ENCODE data around the gene SLC38A5.
A peak's percentile ranks its signal among the peaks of the same experiment; 100 is the strongest.
"Not testable (repeated sequence)": the region's sequence is repeated elsewhere in the genome, so short reads cannot be mapped to it uniquely, and the experiment has no call there.

The SLC38A5 gene

GRCh38 chrX:48470110-48470832 lies at the start of gene SLC38A5:
TSS of gene SLC38A5 (minus strand) at chrX:48470260. CDS start at chrX:48467924, 2,336 bp downstream.
- no peak for TF ChIP-seq POLR2A (IDR thresholded peaks at IDR 0.05; ENCODE audit: low read depth, low read length)
- FAIRE-seq, result no peak

DNA sequence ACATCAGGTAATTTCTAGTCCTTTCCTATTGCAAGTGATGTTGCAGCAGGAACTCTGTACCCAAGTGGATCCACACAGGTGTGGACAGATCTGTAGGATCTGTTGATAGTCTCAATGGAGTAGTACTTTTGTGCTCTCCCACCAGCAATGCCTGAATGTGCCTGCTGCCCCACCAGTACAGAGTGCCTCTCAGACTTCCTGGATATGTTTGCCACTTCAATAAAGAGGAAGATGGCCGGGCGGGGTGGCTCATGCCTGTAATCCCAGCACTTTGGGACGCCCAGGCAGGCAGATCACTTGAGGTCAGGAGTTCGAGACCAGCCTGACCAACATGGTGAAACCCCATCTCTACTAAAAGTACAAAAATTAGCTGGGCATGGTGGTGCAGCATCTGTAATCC lies 49.4 kb upstream of the SLC38A5 start:
- DNase-seq (ENCODE audit: insufficient read length, low spot score); FAIRE-seq: not testable (repeated sequence)

More at GRCh38 chrX:48470110-48470832, at the start of gene SLC38A5:
- no peak for DNase-seq (ENCODE audit: insufficient read length, low spot score)

- FAIRE-seq, result no peak
- no peak for DNase-seq (ENCODE audit: insufficient read length, low spot score)
- TF ChIP-seq POLR2A (IDR thresholded peaks at IDR 0.05; ENCODE audit: low read depth, low read length), result no peak
Observed at GRCh38 chrX:48516987-48517386, 46.9 kb upstream of the SLC38A5 start.

GRCh38 chrX:48516285-48516684 lies 46.2 kb upstream of the SLC38A5 start:
- FAIRE-seq (no peak), DNase-seq (ENCODE audit: insufficient read length, low spot score) (no peak)
- TF ChIP-seq POLR2A (IDR thresholded peaks at IDR 0.05; ENCODE audit: low read depth, low read length), result no peak

DNA sequence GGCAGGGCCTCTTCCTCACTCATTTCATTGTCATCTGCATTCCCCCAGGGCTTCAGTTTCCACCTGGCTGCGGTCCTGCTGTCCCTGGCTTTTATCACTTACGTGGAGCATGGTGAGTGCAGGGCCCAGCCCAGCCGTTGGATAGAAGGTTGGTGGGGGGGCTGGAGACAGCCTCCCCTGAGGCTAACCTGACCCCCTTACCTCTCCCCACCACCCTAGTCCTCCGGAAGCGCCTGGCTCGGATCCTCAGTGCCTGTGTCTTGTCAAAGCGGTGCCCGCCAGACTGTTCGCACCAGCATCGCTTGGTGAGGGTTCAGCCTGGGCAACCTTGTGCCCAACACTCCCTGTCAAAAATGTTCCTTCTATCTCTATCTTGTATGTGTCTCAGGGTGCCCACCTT lies 45.8 kb upstream of the SLC38A5 start:
- no peak for FAIRE-seq
- DNase-seq (ENCODE audit: insufficient read length, low spot score), result no peak

GRCh38 chrX:48514868-48515460 lies 44.9 kb upstream of the SLC38A5 start:
- no peak for TF ChIP-seq POLR2A (IDR thresholded peaks at IDR 0.05; ENCODE audit: low read depth, low read length)
- no peak for FAIRE-seq
- no peak for DNase-seq (ENCODE audit: insufficient read length, low spot score)

More for the DNA sequence above, 45.8 kb upstream of the SLC38A5 start:
- no peak for TF ChIP-seq POLR2A (IDR thresholded peaks at IDR 0.05; ENCODE audit: low read depth, low read length)

GRCh38 chrX:48514126-48514806 lies 44.2 kb upstream of the SLC38A5 start:
- FAIRE-seq (no peak), DNase-seq (ENCODE audit: insufficient read length, low spot score) (no peak)
- no peak for TF ChIP-seq POLR2A (IDR thresholded peaks at IDR 0.05; ENCODE audit: low read depth, low read length)

GRCh38 chrX:48513670-48514069 lies 43.6 kb upstream of the SLC38A5 start:
- no peak for FAIRE-seq
- TF ChIP-seq POLR2A (IDR thresholded peaks at IDR 0.05; ENCODE audit: low read depth, low read length), result no peak
- DNase-seq (ENCODE audit: insufficient read length, low spot score), result no peak

DNA sequence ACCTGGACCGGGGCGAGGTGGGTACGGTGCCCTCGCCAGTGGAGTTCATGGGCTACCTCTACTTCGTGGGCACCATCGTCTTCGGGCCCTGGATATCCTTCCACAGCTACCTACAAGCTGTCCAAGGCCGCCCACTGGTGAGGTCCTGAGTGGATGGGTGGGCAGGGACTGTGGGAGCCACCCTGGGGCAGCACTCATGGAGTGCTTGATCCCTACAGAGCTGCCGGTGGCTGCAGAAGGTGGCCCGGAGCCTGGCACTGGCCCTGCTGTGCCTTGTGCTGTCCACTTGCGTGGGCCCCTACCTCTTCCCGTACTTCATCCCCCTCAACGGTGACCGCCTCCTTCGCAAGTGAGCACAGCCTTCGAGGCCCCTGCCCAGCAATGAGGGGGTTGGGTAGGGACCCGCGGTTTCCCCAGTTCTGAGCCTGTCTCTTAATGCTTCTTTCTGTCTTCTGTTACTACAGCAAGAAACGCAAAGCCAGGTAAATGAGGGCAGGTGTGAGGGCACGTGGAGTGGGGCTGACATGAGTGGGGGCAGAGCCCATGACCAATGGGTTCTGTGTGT lies 42.4 kb upstream of the SLC38A5 start:
- no peak for TF ChIP-seq POLR2A (IDR thresholded peaks at IDR 0.05; ENCODE audit: low read depth, low read length)
- DNase-seq (ENCODE audit: insufficient read length, low spot score) (no peak), FAIRE-seq (no peak)

DNA sequence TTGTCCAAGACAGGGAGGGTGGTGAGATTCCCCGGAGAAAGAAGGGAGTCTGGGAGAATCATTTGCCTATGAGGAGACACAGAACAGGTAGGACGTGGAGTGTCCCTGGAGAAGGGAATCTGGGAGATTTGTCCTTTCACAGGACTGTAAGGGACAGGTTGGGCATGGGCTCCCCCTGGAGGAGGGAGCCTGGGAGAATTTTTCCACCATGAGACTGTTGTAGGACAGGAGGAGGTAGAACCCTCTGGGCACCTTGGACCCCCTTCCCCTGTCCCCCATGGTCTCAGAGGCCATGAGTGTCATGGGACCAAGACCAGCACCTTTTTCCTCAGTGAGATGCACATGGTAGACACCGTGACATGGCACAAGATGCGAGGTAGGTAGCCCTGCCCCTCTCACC lies 41.5 kb upstream of the SLC38A5 start:
- TF ChIP-seq POLR2A (IDR thresholded peaks at IDR 0.05; ENCODE audit: low read depth, low read length), result no peak
- DNase-seq (ENCODE audit: insufficient read length, low spot score) (no peak), FAIRE-seq (no peak)

DNA sequence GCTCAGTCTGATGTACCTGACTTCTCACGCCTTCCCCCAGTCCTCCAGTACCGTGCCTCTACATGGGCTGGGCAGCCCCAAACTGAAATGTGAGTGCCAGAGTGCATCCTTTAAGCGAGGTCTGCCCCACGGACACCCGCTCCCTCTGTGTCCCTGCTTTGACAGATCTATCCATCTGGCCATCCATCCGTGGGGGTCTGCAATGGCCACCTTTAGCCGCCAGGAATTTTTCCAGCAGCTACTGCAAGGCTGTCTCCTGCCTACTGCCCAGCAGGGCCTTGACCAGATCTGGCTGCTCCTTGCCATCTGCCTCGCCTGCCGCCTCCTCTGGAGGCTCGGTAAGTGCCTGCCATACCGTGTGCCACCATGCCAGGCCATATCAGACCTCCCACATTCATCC lies 39.6 kb upstream of the SLC38A5 start:
- no peak for TF ChIP-seq POLR2A (IDR thresholded peaks at IDR 0.05; ENCODE audit: low read depth, low read length)
- FAIRE-seq, result no peak
- no peak for DNase-seq (ENCODE audit: insufficient read length, low spot score)

- no peak for TF ChIP-seq POLR2A (IDR thresholded peaks at IDR 0.05; ENCODE audit: low read depth, low read length)
- FAIRE-seq, result no peak
Observed at GRCh38 chrX:48509245-48509590, 39.2 kb upstream of the SLC38A5 start.

GRCh38 chrX:48508400-48509244 lies 38.6 kb upstream of the SLC38A5 start, which contains the start of gene PORCN:
TSS of gene PORCN (plus strand) at chrX:48508992. CDS start at chrX:48509821, 829 bp downstream.
- no peak for FAIRE-seq
- peak; percentile 60 for TF ChIP-seq POLR2A (IDR thresholded peaks at IDR 0.05; ENCODE audit: low read depth, low read length)
- DNase-seq (ENCODE audit: insufficient read length, low spot score), result no peak

More at GRCh38 chrX:48509245-48509590, 39.2 kb upstream of the SLC38A5 start:
- no peak for DNase-seq (ENCODE audit: insufficient read length, low spot score)
